ENCODE results near the gene SLC10A7. TPM values are rescaled to one million over a fixed set of nuclear protein-coding genes. Genes with fewer than 3 reads are reported as not detected.

SLC10A7 gene
- polyA plus RNA-seq, 4 donors, result 12.9 to 16.5 (median 14.9) TPM

DNA sequence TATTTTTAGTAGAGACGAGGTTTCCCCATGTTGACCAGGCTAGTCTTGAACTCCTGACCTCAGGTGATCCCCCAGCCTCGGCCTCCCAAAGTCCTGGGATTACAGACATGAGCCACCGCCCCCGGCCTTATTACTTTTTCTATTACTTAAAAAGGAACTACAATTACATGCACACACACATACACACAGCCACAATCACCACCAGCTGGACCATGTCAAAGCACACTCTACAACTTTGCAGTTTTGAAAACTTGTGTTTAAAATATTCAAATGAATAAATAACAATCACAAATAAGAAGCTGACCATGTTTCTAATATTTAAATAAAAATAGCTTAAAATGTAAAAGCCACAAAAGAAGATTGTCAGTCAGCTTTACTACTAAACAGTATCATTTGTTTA, 23.4 kb downstream of the SLC10A7 start:
- no peak for DNase-seq (ENCODE audit: low read depth in 4 of 4, low spot score in 2 of 4)

DNA sequence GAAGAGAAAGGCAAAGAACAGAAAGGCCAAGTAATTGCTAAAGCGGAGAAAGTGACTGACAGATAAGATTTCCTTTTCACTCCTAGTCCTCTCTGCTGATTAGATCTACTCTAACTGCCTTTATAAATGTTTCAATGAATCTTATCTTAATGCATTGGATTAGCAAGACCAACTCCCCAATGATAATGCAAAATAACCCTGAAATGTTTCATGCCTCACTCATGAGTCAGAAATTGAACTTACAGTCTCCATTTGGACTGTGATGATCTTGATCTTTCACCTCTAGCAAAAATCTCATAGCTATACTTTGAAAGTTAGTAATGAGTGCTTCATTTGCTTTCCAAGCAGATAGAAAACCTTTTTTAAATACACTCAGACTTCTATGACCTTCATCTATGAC, 26.5 kb downstream of the SLC10A7 start:
- no peak for DNase-seq (ENCODE audit: low read depth in 4 of 4, low spot score in 2 of 4)

DNA sequence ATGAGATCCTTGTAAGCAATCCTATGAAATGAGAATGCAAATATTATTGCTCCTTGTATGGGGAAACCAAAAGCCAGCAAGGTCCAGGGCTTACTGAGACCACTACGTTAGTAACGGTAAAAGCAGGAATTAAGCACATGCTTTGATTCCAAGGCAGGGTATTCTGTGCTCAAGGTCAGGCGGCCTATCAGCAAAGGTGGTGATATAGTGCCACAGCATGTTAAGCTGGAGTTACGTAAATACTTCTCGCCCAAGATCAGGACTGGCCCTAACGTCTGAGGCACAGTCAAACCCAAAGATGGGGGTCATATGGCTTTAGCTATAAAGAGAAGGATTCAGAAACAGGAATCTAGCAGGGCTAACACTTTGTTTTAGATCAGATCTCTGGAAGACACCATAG, 27.6 kb downstream of the SLC10A7 start:
- no peak for DNase-seq (ENCODE audit: low read depth in 4 of 4, low spot score in 2 of 4)

DNA sequence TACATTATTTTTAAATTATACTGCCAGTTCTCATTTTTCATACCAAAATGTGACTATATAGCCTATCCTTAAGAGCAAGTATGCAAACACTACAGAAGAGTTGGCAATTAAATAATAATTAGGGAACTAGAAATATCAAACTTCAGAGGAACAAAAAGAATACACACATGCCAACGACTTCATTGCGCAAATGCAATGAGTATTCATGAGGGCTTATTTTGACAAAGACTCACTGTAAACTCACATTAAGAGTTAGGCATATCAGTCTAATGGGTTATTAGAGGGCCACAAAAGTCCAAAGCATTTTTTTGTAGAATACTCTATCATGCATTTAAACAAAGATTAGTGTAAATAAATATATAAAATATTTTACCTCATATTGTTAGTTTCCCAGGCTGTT, 31.6 kb downstream of the SLC10A7 start:
- no peak for DNase-seq (ENCODE audit: low read depth in 4 of 4, low spot score in 2 of 4)

DNA sequence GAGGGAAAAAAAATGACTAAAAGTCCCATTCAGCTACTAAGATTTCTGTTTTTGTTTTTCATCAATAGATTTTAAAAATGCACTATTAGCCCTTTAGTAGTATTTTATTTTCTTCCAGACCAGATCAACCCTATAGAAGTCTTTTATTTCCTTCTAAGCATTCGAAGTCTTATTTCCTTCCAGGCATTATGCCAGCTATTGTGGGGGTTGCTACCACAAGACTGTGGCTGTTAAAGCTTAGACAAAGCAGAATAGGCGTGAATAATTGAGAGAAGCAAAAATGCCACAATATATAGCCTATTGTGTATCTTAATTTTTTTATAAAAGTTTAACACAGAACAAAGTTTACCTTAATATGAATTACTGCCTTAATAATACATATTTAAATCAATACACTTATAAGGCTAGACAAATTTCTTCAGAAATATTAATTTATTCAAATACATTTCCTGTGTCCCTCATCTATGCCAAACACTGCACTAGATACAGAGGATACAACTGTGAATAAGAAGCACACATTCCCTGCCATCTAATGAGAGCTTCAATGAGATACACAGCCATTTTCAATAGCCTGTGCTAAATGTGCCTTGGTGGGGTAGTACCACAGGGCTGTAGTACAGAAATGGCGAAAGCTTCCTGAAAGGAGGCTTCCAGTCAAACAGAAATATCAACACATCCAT, 33.1 kb downstream of the SLC10A7 start:
- peak in 1 of 4 donors; percentile 8 for DNase-seq (ENCODE audit: low read depth in 4 of 4, low spot score in 2 of 4)

DNA sequence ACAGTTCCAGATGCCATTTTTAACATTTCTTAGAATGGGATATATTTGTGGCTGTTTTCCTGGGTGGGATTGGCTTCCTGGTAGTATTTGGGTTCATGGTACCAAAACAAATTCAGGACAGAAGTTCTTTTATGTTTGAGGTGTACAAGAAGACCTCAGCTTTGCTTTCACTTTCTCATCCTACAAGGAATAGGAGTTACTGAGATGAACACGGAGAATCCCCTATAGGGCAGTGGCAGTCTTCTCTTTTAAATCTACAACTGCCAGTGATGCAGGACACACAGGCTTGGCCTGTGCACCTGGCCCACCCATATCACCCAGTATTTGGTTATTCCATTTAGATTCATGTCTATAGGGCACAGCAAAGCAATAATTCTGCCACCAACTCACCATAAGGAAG, 35.2 kb downstream of the SLC10A7 start:
- no peak for DNase-seq (ENCODE audit: low read depth in 4 of 4, low spot score in 2 of 4)

DNA sequence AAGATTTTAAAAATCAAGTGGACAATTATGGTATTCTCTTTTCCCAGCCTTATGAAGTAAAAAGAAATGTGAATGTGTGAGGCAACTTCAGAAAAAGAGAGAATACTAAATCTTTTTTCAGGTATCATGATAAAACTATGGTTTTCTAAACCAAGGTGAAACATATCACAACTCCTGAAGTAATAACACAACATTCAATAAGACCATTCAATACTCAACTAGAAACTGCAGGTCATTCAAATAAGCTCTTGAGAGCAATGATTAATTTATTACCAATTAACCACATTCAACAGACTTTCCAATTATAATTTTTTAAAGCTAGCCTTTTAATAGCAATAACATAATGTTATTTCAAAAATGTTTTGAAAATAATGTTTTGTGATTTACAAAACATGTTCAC, 35.8 kb downstream of the SLC10A7 start:
- DNase-seq (ENCODE audit: low read depth in 4 of 4, low spot score in 2 of 4), result no peak

DNA sequence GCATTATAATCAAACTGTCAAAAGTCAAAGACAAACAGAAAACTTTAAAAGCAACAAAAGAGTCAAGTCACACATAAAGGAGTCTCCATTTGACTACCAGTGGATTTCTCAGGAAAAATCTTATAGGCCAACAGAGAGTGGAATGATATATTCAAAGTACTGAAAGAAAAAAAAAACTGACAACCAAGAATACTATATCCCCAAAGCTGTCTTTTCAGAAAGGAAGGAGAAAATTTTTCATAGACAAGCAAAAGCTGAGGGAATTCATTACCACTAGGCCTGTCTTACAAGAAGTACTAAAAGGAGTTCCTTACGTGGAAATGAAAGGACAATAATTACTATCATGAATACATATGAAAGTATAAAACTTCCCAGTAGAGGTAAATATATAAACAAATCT, 39.0 kb downstream of the SLC10A7 start:
- no peak for DNase-seq (ENCODE audit: low read depth in 4 of 4, low spot score in 2 of 4)

DNA sequence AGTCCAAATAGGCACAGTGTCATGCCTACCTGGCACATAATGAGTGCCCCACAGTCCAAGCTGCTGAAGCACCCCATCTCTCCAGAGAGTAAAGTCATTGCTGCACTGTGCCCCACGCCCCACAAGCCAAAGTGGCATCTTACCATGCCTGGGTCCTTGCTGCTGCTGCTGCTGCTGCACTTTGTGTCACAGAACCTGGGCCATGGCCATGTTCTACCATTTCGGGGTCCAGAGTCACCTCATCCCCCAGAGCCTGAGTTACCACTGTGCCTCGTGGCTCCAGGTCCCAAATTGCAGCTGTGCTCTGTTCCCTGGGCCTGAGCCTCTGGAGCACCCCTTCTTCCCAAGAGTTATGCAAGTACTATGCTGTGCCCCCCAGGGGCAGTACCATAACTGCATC, 40.5 kb downstream of the SLC10A7 start:
- no peak for DNase-seq (ENCODE audit: low read depth in 4 of 4, low spot score in 2 of 4)

DNA sequence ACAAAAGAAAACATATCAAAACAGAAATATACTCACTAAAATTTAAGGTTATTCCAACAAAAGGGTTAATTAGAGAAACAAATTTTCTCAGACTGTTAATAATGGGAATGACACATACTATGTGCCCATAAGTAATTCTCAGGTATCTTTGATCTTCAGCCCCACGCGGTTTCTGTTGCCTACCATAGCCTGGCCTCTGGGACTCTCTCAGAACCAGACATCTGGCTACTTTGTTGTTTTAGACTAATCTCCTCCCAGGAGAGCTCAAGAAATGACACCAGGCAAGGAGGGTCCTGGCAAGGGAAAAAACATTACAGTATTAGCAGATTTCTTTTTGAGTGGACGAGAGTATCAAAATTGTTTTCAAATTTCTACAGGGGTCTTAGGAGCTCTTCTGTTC, 43.7 kb downstream of the SLC10A7 start:
- DNase-seq (ENCODE audit: low read depth in 4 of 4, low spot score in 2 of 4), result no peak

DNA sequence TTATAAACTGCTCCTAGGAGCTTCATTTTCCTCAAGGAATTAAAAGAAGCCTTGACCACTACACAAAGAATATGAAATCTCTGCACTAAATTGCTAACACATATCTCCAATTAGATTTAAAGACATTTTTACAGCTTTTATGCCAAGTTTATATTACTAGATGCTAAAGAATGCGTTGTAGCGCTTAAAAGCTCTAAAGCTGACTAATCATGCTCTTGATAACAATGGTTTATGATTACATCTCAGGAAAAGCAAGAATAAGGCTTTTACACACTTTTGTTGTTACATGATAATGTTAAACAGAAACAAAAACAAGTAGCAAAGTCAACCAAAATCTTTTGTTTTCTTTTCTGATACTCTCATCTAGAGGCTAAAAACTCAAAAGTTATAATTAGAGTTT, 44.7 kb downstream of the SLC10A7 start:
- no peak for DNase-seq (ENCODE audit: low read depth in 4 of 4, low spot score in 2 of 4)

DNA sequence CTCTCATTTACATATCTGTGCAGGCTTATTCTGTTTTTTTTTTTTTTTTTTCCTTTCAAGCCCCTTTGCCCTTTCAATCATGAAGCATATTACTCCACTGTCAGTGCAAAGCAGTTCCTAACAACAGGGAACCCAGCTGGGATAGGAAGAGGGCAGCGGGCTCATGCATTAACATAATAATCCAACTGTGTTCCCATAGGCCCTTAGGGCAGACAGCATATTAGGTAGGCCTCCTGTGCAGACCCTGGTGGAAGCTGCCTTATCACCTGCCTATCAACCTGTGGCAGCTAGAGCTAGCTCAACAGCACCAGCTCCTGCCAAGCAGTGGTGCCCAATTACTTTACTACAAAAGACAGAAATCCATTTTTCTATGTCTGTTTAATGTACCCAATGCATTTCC, 49.3 kb downstream of the SLC10A7 start:
- peak in 1 of 4 donors; percentile 3 for DNase-seq (ENCODE audit: low read depth in 4 of 4, low spot score in 2 of 4)

DNA sequence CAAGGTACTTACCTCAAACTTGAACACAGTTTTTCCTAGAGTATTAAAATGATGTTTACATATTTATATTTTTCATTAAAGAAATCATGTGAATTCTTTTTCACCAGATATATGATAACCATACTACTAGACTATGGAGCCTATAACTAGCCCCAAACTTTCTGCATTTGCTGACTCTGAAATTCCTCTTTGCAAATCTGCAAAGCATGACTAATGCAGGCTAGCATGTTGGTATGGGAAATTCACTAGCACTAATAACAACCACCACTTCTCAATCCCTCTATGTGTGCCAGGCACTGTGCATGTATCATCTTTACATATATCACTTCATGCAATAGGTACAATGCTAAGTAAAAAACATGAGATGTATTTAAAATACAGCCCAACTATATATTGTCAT, 51.1 kb downstream of the SLC10A7 start:
- no peak for DNase-seq (ENCODE audit: low read depth in 4 of 4, low spot score in 2 of 4)

DNA sequence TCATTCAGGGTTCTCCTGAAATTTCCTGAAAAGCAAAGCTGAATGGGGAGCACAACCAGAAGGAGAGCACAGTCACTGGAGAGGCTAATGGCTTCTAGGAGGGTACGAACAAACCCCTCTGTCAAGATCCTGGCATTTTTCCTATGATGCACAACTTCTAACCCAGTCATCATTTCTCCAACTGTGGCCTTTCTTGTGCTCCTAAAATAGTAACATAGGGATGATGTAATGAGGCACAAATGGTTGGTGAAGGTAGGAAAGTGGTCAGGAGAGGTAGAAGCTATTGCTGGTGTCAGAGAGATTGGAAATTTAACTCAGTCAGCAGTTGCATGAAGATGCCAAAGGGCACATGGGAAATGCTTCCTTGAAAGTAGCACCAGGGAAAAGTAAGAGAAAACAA, 52.7 kb downstream of the SLC10A7 start:
- DNase-seq (ENCODE audit: low read depth in 4 of 4, low spot score in 2 of 4), result no peak

DNA sequence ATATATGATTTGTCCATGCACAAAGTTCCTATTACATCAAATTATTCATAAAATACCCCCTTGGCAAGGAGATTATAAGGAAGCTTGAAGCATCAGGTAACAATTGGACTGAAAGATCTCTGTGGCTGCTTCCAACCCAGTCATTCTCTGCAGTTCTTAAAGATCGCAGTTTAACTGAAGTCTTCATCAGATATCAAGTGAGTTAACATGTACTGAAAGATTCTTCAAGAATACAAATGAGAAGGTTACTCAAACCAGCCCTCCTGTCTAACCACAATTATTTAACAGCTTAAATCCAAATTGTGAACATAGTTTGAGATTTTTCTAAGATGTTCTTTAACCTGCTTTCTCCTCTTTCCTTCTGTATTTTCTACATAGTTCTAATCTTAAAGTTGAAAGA, 56.1 kb downstream of the SLC10A7 start:
- DNase-seq (ENCODE audit: low read depth in 4 of 4, low spot score in 2 of 4), result no peak

DNA sequence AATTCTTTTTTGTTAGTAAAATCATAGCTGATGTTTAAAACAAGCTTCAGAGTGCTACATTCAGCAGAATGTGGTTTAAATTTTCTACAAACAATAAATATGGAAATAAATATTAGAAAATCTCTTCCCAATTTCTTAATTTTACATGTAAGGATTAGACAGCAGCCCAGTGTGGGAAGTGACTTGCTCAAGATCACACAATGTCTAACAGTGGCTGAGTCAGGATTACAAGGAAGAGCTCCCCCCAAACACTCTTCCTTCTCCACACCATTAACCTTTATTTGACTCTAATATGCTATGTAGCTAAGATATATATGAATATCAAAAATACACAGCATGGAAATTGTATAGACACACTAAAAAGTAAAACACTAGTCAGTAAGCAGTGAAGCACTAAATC, 59.5 kb downstream of the SLC10A7 start:
- no peak for DNase-seq (ENCODE audit: low read depth in 4 of 4, low spot score in 2 of 4)

DNA sequence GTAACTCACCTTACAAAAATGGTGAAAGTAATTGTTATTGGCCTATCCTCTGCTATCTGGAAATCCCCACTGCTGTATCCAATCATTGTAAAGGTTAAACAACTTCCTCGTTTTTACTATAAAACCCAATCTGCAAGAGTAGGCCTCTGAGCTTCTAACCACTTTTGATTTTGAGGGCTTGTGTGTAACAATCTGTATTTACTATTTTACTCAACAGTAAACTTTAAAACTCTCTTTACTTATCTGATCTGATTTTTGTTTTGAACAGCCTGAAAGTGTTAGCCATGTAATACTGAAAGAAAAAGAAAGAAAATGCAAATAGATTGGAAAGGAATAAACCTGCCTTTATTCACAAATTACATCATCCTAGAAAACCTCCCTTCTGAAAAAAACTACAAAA, 63.1 kb downstream of the SLC10A7 start:
- DNase-seq (ENCODE audit: low read depth in 4 of 4, low spot score in 2 of 4), result no peak

DNA sequence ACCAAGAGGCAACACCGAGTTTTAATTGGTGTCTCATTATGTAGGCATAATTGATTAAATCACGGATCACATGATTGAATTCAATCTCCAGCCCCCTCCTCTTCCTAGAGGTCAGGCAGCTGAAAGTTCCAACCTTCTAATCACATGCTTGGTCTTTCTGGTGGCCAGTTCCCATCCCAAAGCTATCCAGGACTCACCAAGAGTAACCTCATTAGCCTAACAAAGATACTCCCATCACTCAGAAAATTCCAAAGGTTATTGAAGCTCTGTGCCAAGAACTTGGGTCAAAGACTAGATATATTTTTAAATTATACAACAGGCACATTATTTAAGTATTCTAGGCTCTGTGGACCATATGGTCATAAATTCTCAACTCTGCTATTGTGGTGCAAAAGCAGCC, 65.1 kb downstream of the SLC10A7 start:
- no peak for DNase-seq (ENCODE audit: low read depth in 4 of 4, low spot score in 2 of 4)

DNA sequence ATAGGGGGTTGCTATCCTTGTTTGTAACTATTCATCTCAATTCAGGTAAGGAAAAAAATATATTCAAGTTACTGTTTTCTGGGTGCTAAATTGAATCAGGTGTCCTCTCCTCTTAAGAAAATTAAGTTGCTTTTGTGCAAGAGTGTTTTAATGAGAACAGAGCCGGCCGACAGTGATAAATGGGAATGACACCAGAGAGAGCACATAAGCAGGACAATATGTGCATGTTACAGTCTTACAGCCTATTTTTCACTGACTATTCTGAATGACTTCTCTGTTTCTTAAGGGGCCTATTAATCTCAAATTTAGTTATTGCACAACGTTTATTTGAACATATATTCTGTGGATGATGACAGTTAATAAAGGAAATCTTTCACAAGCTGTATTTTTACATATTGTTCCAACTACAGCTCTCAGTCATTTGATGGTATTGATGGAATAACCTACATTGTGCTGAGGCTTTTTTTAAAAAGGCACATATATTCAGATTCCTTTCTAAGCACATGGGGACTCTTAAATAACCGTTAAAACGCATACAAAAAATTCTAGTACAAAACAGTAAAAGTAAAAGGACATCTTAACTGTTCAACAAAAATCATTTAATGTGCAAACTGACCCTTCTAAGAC, 68.4 kb downstream of the SLC10A7 start:
- no peak for DNase-seq (ENCODE audit: low read depth in 4 of 4, low spot score in 2 of 4)

DNA sequence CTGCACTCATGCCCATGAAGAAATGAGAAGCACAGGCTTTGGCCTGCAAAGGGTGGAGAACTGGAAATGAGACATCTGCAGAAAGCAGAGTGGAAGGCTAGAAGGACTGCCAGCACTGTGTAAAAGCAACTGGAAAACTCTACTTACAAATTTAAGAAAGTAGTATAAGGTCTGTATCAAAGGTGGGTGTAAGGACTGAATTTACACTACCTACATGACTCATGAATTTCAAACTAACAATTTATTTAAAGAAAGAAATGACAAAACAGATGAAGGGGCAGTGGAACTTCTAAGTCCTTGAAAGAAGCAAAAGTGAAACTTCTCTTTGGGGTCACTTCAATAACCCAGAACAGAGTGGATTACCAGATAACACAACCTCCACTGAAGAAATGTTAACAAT, 71.2 kb downstream of the SLC10A7 start:
- no peak for DNase-seq (ENCODE audit: low read depth in 4 of 4, low spot score in 2 of 4)

DNA sequence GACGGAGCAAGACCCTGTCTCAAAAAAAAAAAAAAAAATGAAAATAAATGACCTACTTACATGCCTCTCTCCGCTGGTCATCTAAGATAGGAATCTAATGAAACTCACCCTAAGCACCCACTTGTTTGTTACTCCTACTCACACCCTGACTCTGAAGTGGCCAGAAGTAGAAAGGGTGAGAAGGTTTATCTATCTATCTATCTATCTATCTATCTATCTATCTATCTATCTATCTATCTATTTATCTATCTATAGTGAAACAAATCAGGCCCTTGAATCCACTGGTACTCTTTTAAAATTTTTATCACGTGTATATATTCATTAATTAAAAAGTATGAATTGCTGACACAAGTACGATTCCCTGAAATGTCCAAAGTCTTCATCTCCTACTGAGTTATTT, 75.2 kb downstream of the SLC10A7 start:
- no peak for DNase-seq (ENCODE audit: low read depth in 4 of 4, low spot score in 2 of 4)

DNA sequence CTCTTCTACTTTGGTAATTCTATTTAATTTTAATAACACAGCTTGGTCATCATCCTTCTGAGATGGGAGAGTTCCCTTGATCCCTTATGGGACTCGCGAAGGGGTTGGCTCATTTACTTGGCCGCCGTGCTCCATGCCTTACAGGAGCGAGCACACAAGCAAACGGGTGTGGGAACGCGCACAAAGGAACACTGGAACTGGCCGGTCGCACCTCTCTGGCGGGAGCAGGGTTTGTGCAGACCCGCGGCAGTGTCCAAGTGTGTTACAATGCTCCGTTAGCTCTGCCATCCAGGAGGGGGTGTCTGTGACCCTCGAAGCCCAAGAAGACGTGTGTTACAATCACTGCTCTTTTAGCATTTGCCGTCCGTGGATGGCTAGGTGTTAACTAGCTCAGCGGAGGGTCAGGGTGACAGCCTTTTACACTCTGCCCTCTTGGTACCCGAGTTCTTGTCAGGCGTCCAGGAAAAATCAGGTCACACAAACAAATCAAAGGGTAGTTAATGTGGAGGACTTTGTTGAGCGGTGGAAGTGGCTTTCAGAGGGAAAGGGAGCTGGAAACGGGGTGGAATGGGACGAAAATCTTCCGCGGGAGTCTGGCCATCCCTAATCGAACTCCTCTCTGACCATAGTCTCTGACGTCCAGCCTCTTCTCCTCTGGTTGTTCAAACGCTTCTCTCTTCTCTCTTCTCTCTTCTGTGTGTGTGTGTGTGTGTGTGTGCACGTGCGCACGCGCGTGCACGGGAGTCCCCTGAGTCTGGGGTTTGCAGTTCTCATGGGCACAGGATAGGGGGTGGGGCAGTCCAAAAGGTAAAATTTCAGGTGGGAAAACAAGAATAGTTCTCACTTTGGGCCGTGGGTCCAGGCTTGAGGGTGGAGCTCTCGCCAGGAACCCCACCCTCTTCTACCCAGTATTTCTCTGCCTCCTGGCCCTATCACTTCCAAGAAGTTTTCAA, 76.3 kb downstream of the SLC10A7 start:
- DNase-seq (ENCODE audit: low read depth in 4 of 4, low spot score in 2 of 4), result no peak
